Activated CD8-positive, alpha-beta memory T cell treated with anti-CD3 and anti-CD28 coated beads for 36 hours (primary cell): ENCODE results near the gene DIP2C. TPM values are rescaled to one million over a fixed set of nuclear protein-coding genes. Genes with fewer than 3 reads are reported as not detected.
"Not testable (repeated sequence)": the region's sequence is repeated elsewhere in the genome, so short reads cannot be mapped to it uniquely, and the experiment has no call there.

Experiments
- CTCF ChIA-PET: fragments of 350-600 bp; sonication (Branson Sonifier 250); formaldehyde crosslinking; loops from one replicate; lab custom pipeline; 2021; ENCODE audit warnings: antibody characterized with exemption; lab: Charles Lee
- POLR2A ChIA-PET: fragments of 350-600 bp; sonication (Branson Sonifier 250); formaldehyde crosslinking; loops from one replicate; lab custom pipeline; 2021; ENCODE audit warnings: antibody characterized with exemption; lab: Charles Lee
- total RNA-seq, 2 experiments: library from RNA; stranded (reverse); gene quantifications; one replicate each; pipeline ENCODE4 v1.2.3, GENCODE V29; 2021

Gene DIP2C
- total RNA-seq, 2 experiments from 2014 or later = 0.08 TPM

- POLR2A ChIA-PET, CTCF ChIA-PET: not testable (repeated sequence)
Measured at GRCh38 chr10:632807-633177, 56.7 kb downstream of the DIP2C start.

DNA sequence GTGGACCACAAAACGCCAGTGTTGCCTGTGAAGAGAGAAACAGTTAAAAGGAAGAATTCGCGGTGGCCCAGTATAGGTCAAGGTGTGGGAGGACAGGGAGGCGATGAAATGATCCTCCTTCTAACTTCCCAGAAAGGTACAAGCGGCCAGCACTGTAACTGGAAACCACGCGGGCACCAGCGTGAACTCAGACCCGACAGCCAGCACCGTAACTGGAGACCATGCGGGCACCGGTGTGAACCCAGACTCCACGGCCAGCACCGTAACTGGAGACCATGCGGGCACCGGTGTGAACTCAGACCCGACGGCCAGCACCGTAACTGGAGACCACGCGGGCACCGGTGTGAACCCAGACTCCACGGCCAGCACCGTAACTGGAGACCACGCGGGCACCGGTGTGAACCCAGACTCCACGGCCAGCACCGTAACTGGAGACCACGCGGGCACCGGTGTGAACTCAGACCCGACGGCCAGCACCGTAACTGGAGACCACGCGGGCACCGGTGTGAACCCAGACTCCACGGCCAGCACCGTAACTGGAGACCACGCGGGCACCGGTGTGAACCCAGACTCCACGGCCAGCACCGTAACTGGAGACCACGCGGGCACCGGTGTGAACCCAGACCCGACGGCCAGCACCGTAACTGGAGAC, 57.2 kb downstream of the DIP2C start:
- CTCF ChIA-PET, POLR2A ChIA-PET: not testable (repeated sequence)

- POLR2A ChIA-PET = no interaction called here
- CTCF ChIA-PET = no interaction called here
Measured at GRCh38 chr10:631266-631665, 58.2 kb downstream of the DIP2C start.

GRCh38 chr10:630581-631073, 58.8 kb downstream of the DIP2C start:
- CTCF ChIA-PET = no interaction called here
- POLR2A ChIA-PET = no interaction called here

DNA sequence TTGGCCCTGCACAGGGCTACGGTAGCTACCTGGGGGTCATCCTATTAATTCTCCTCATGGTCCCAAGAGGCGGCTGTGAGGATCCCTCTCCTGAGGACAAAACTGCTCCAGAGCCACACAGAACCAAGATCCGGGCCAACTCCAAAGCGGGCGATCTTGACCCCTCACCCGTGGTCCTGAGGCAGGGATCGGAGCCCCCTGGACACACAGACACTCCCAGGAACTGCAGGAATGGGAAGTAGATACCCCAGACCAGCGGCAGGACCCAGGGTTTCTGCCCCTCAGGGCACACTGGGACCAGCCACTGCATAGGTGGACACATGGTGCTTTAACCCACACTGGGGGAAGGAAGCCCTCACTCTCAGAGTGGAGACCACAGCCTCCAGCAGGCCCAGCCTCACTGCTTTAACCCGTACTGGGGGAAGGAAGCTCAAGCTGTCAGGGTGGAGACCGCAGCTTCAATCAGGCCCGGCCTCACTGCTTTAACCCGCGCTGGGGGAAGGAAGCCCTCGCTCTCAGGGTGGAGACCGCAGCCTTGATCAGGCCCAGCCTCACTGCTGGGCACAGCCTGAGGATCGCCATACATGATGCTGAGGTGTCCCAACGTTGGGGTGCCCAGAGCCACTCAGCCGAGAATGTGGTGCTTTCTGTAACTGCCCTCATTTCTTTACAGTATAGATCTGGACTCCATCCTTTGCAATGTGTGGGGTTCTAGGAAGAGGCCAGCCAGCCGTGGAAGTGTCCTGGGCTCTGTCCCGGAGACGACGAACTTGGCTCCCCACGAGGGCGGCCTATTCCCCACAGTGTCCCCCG, 60.1 kb downstream of the DIP2C start:
- ChIA-PET POLR2A (no interaction called here), CTCF (no interaction called here)

- CTCF ChIA-PET = no interaction called here
- POLR2A ChIA-PET = no interaction called here
Measured at GRCh38 chr10:628386-629045, 61.0 kb downstream of the DIP2C start.

- ChIA-PET POLR2A (no interaction called here), CTCF (no interaction called here)
Measured at GRCh38 chr10:627032-627992, 62.2 kb downstream of the DIP2C start.

GRCh38 chr10:625751-626711, 63.4 kb downstream of the DIP2C start:
- CTCF ChIA-PET = no interaction called here

DNA sequence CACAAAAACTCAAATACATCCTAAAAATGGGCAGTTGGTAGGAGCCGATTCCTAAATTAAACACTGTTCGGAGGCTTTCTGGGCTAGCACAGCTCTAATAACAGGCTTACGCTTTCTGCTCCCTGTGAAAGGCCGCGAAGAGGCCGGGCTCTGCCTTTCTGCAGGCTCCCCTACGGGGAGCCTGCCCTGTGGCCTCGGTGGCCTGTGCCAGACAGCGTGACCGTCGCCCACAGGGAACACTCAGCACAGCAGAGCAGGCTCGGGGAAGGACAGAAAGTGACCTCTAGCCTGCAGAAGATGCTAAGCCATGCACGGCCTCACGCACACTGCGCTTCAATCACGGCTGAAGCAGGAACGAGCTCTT, 64.2 kb downstream of the DIP2C start:
- CTCF ChIA-PET = no interaction called here
- POLR2A ChIA-PET = no interaction called here

More at GRCh38 chr10:625751-626711, 63.4 kb downstream of the DIP2C start:
- POLR2A ChIA-PET = no interaction called here

- POLR2A ChIA-PET = no interaction called here
- CTCF ChIA-PET = no interaction called here
Measured at GRCh38 chr10:624605-625332, 64.7 kb downstream of the DIP2C start.

GRCh38 chr10:624312-624604, 65.2 kb downstream of the DIP2C start:
- ChIA-PET CTCF (no interaction called here), POLR2A (no interaction called here)

DNA sequence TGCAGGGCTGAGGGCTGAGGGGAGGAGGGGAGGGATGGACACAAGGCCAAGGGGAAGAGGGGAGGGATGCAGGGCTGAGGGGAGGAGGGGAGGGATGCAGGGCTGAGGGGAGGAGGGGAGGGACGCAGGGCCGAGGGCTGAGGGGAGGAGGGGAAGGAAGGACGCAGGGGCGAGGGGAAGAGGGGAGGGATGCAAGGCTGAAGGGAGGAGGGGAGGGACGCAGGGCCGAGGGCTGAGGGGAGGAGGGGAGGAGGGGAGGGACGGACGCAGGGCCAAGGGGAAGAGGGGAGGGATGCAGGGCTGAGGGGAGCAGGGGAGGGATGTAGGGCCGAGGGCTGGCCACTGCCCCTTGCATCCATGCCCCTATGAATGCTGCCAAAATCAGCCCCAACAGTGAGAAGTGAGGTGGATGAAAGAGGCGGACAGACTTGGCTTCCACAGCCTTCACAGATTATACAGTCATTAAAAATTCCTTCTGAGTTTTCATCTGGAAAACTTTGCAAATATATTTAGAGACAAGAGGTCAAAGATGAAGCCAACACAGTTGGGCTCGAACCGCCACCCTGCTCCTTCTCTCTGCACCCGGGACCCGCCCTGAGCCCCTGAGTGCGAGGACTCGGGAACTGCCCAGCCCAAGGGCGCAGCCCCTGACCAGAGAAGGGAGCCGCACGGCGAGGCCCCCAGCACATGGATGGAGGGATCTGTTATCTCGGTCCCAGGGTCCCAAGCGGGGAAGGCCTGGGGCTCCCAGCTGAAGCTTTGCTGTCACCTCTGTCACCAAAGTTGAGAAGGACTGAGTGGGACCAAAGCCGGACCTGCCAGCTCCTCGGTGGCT, 65.8 kb downstream of the DIP2C start:
- ChIA-PET CTCF (no interaction called here), POLR2A (no interaction called here)

GRCh38 chr10:623014-623413, 66.5 kb downstream of the DIP2C start:
- POLR2A ChIA-PET = no interaction called here
- CTCF ChIA-PET = no interaction called here

DNA sequence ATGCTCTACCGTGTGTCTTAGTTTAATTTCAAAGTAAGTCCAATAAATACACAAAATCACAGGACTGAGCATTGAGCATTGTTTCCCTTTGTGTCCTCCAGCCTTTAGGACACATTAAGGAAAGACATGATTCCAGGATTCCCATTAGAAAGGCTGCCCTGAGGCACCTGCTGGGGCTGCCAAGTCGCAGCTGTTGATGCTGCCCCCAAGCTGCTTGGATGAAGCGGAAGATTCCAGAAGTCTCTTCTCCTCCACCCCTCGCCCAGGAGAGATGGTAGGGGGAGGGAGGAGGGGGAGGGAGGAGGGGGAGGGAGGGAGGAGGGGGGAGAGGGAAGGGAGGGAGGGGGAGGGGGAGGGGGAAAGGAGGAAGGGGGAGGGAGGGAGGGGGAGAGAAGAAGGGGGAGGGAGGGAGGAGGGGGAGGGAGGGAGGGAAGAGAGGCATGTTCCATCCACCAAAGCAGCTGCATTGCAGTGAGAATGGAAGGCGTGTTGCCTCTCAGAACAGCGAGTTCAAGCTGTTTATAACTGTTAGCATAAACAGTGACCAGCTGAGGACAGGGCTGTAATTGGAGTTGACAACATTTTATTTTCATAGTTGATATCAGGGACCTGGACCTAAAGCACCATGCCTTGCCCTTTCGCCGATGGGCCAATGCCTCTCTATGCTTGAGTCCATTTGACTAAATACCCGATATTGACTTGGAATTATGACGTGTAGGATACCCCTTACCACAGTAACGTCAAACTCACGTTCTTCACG, 67.3 kb downstream of the DIP2C start:
- CTCF ChIA-PET = no interaction called here
- POLR2A ChIA-PET = no interaction called here

- POLR2A ChIA-PET = no interaction called here
- CTCF ChIA-PET = no interaction called here
Measured at GRCh38 chr10:621513-621912, 68.0 kb downstream of the DIP2C start.

DNA sequence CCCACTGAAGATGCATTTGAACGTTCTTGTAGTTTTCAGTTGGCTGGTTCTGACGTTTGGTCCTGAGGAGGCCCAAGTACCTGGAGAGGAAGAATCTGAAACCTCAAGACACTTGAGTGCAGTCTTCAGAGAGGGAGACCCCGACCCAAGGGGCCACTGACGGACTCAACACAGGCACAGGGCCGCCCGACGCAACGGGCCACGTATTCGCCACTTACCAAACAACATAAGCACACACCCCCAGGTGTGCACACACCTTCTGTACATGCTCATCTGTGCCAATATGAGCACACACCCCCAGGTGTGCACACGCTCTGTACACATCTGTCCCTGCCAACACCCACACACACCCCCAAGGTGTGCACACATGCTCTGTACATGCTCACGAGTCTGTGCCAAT, 68.5 kb downstream of the DIP2C start:
- ChIA-PET CTCF (no interaction called here), POLR2A (no interaction called here)
